Effector CD4-positive, alpha-beta T cell (primary cell): ENCODE data around the gene SLC7A4.
"Not testable (repeated sequence)": the region's sequence is repeated elsewhere in the genome, so short reads cannot be mapped to it uniquely, and the experiment has no call there.

Experiments
- DNase-seq: peaks from one replicate; pipeline ENCODE4 v3.0.0-alpha.2; 2020

The SLC7A4 gene

GRCh38 chr22:21064917-21065864, 32.8 kb upstream of the SLC7A4 start:
- no peak for DNase-seq

- DNase-seq, result not testable (repeated sequence)
Measured at GRCh38 chr22:21064425-21064824, 32.1 kb upstream of the SLC7A4 start.

- DNase-seq, result not testable (repeated sequence)
Measured at GRCh38 chr22:21061660-21062321, 29.4 kb upstream of the SLC7A4 start.

GRCh38 chr22:21060363-21060762, 28.0 kb upstream of the SLC7A4 start:
- not testable (repeated sequence) for DNase-seq

GRCh38 chr22:21055880-21056319, 23.5 kb upstream of the SLC7A4 start:
- DNase-seq, result no peak

GRCh38 chr22:21055564-21055834, 23.1 kb upstream of the SLC7A4 start:
- DNase-seq, result no peak

GRCh38 chr22:21054714-21055563, 22.6 kb upstream of the SLC7A4 start:
- no peak for DNase-seq

GRCh38 chr22:21054046-21054713, 21.8 kb upstream of the SLC7A4 start:
- DNase-seq, result no peak

GRCh38 chr22:21052715-21053459, 20.5 kb upstream of the SLC7A4 start:
- DNase-seq, result no peak

GRCh38 chr22:21051831-21052400, 19.6 kb upstream of the SLC7A4 start:
- DNase-seq, result no peak

GRCh38 chr22:21051145-21051830, 18.9 kb upstream of the SLC7A4 start:
- DNase-seq, result no peak

GRCh38 chr22:21048965-21049364, 16.6 kb upstream of the SLC7A4 start:
- DNase-seq, result not testable (repeated sequence)

GRCh38 chr22:21048448-21048847, 16.1 kb upstream of the SLC7A4 start:
- DNase-seq, result not testable (repeated sequence)

GRCh38 chr22:21047730-21048129, 15.4 kb upstream of the SLC7A4 start:
- DNase-seq, result no peak

- DNase-seq, result no peak
Measured at GRCh38 chr22:21047035-21047661, 14.8 kb upstream of the SLC7A4 start.

- peak; percentile 21 for DNase-seq
Measured at GRCh38 chr22:21045585-21046294, 13.4 kb upstream of the SLC7A4 start, which contains the start of gene LRRC74B. Gene LRRC74B (plus strand): TSS chr22:21045946. CDS start chr22:21045987, 41 bp downstream.

- DNase-seq, result no peak
Measured at GRCh38 chr22:21044931-21045584, 12.7 kb upstream of the SLC7A4 start.

- no peak for DNase-seq
Measured at GRCh38 chr22:21043860-21044535, 11.6 kb upstream of the SLC7A4 start.
